ENCODE data around the gene WDCP. TPM values are rescaled to one million over a fixed set of nuclear protein-coding genes. Genes with fewer than 3 reads are reported as not detected.
A peak's percentile ranks its signal among the peaks of the same experiment; 100 is the strongest.
"Not testable (repeated sequence)": the region's sequence is repeated elsewhere in the genome, so short reads cannot be mapped to it uniquely, and the experiment has no call there.

WDCP gene
- 5.2 TPM for total RNA-seq

- Histone ChIP-seq H3K27me3 (no peaks in the 10 kb centered on the region), H3K4me1 (peaks cover 35% of the 10 kb centered on the region), H3K9me3 (no peaks in the 10 kb centered on the region), H3K27ac (peak within 1 kb of the TSS; percentile 42), H3K36me3 (no peaks in the 10 kb centered on the region), H3K4me3 (peak within 1 kb of the TSS; percentile 58 to 89)
- no peak for TF ChIP-seq CTCF (IDR thresholded peaks at IDR 0.05)
- peak; percentile 82 to 95 for TF ChIP-seq POLR2AphosphoS5 (IDR thresholded peaks at IDR 0.05; ENCODE audit: insufficient read depth in 1 of 2, low read depth in 1 of 2)
- TF ChIP-seq POLR2A (IDR thresholded peaks at IDR 0.05): peak; percentile 33 to 48
- intact Hi-C loops (cut with DNase I): loop anchor here (10.0 kb wide), 1 partner anchor 122 kb away; the partner anchor contains the start of gene ATAD2B
- DNase-seq (ENCODE audit: extremely low spot score in 2 of 2): peak in 1 of 2 donors; percentile 99
These were observed at the start of gene WDCP for GRCh38 chr2:24046930-24047702. WDCP (minus strand) TSS chr2:24047391; CDS start chr2:24039494, 7,897 bp downstream.

GRCh38 chr2:24095171-24095677 lies 48.0 kb upstream of the WDCP start:
- H3K27ac ChIP-seq; H3K4me1 ChIP-seq; H3K36me3 ChIP-seq; H3K4me3 ChIP-seq; intact Hi-C loops (cut with DNase I); H3K9me3 ChIP-seq; DNase-seq (ENCODE audit: extremely low spot score in 2 of 2); H3K27me3 ChIP-seq: not testable (repeated sequence)

GRCh38 chr2:24093270-24093669 lies 46.1 kb upstream of the WDCP start:
- H3K4me3 ChIP-seq; H3K4me1 ChIP-seq; H3K36me3 ChIP-seq; H3K27me3 ChIP-seq; intact Hi-C loops (cut with DNase I); H3K9me3 ChIP-seq; DNase-seq (ENCODE audit: extremely low spot score in 2 of 2); H3K27ac ChIP-seq: not testable (repeated sequence)

- no peaks in the 10 kb centered on the region for H3K27me3 ChIP-seq
- peaks cover 2% of the 10 kb centered on the region for H3K4me1 ChIP-seq
- no peak for DNase-seq (ENCODE audit: extremely low spot score in 2 of 2)
- TF ChIP-seq POLR2A (IDR thresholded peaks at IDR 0.05) (no peak), CTCF (IDR thresholded peaks at IDR 0.05) (no peak), POLR2AphosphoS5 (IDR thresholded peaks at IDR 0.05; ENCODE audit: insufficient read depth in 1 of 2, low read depth in 1 of 2) (no peak)
- no peaks in the 10 kb centered on the region for H3K9me3 ChIP-seq
- H3K27ac ChIP-seq: no peak overlapping the region
- H3K4me3 ChIP-seq: no peak overlapping the region
- no peaks in the 10 kb centered on the region for H3K36me3 ChIP-seq
- intact Hi-C loops (cut with DNase I): no loop called here
These were observed 41.7 kb upstream of the WDCP start for GRCh38 chr2:24088821-24089359.

- TF ChIP-seq CTCF (IDR thresholded peaks at IDR 0.05): no peak
- no peak for TF ChIP-seq POLR2A (IDR thresholded peaks at IDR 0.05)
- TF ChIP-seq POLR2AphosphoS5 (IDR thresholded peaks at IDR 0.05; ENCODE audit: insufficient read depth in 1 of 2, low read depth in 1 of 2): no peak
- Histone ChIP-seq H3K36me3 (peaks cover 0 to 8% of the 10 kb centered on the region in 2 donors), H3K4me1 (peaks cover 12% of the 10 kb centered on the region), H3K9me3 (no peaks in the 10 kb centered on the region), H3K27ac (no peak overlapping the region), H3K4me3 (no peak overlapping the region), H3K27me3 (no peaks in the 10 kb centered on the region)
- intact Hi-C loops (cut with DNase I): no loop called here
- no peak for DNase-seq (ENCODE audit: extremely low spot score in 2 of 2)
These were observed 39.8 kb upstream of the WDCP start for GRCh38 chr2:24087032-24087431.

GRCh38 chr2:24086241-24086640 lies 39.0 kb upstream of the WDCP start:
- Histone ChIP-seq H3K36me3 (peaks cover 0 to 10% of the 10 kb centered on the region in 2 donors), H3K9me3 (no peaks in the 10 kb centered on the region), H3K27ac (no peak overlapping the region), H3K4me3 (no peak overlapping the region), H3K27me3 (no peaks in the 10 kb centered on the region), H3K4me1 (peaks cover 12% of the 10 kb centered on the region)
- intact Hi-C loops (cut with DNase I): no loop called here
- no peak for DNase-seq (ENCODE audit: extremely low spot score in 2 of 2)
- TF ChIP-seq POLR2AphosphoS5 (IDR thresholded peaks at IDR 0.05; ENCODE audit: insufficient read depth in 1 of 2, low read depth in 1 of 2) (no peak), CTCF (IDR thresholded peaks at IDR 0.05) (no peak), POLR2A (IDR thresholded peaks at IDR 0.05) (no peak)

Measured in vagina (tissue), 2 donors.